ENCODE data around the gene ADIRF.
"Not testable (repeated sequence)": the region's sequence is repeated elsewhere in the genome, so short reads cannot be mapped to it uniquely, and the experiment has no call there.

ADIRF gene

GRCh38 chr10:86961481-86962091 is 6.7 kb upstream of the ADIRF start:
- no peak for DNase-seq

DNA sequence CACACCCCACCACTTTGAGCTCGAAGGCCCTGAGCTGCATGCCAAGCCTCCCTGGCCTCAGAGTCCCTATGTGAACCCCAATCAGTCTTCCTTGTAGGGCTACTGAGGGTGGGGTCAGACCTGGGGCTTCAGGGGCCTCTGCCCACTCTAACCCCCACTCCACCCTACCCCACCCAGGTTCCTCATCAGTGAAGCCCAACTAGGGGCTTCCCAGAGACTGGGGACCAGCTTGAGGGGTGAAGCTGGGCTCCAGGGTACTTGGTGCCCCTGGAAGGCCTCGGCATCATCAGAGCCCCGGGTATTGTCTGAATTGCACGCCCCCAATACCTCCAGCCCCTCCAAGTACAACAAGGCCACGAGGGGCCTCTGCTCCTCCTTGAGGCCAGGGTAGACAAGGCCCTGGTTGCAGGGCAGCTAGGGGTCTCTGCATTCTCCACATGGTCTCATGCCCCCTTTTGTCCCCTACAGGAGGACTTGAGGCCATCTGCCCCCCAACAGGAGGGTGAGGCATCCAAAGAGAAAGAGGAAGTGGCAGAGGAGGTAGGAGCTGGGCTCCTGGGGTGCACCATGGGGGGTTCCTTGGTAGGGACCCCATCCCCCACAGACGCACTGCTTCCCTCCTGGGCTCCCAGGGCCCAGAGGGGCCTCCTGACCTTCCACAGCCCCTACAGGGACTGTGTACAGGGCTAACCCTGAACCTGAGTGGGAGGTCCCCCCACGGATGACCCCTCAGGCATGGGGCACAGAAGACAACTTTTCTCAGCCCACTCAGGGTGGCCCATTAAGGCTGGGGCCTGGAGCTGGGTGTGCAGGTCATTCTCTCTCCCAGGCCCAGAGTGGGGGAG is 5.9 kb upstream of the ADIRF start:
- DNase-seq = no peak

- DNase-seq = no peak
Observed at GRCh38 chr10:86962981-86963310, 5.3 kb upstream of the ADIRF start.

- DNase-seq = no peak
Observed at GRCh38 chr10:86963341-86963919, 4.9 kb upstream of the ADIRF start.

DNA sequence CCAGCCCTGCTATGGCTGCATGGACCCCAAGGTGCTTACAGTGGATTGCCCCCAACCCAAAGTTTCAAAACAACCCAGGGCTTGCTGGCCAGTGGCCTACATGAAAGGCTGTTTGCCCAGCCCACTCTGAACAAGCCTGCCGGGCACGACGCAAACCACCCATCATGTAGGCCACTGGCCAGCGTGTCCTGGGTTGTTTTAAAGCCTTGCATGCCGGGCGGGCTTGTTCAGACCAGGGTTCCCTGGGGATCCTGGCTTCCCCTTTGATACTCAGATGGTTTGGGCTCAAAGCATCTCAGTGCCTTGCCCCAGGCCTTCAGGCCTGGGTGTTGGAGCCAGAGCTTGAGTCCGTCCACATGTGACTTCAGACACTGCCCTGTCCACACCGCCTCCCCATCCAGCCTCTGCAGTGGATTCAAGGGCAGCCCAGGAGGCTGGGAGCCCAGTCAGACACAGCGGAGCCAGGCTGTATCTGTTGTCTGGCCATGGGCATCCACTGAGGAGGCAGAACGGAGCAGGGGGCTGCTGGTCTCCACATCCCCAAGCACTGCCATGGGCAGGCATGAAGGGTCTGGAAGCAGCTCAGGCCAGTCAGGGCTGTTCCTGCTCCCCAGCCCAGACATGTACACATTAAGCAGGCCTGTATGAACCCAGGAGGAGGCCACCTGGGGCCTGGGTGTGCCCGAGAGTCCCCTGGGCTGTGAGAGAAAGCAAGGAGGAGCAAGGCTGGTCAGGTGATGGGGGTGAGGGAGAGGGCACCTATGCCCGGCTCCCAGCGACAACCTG is 4.0 kb upstream of the ADIRF start:
- no peak for DNase-seq

- DNase-seq = no peak
Observed at GRCh38 chr10:86964847-86965190, 3.5 kb upstream of the ADIRF start.

DNA sequence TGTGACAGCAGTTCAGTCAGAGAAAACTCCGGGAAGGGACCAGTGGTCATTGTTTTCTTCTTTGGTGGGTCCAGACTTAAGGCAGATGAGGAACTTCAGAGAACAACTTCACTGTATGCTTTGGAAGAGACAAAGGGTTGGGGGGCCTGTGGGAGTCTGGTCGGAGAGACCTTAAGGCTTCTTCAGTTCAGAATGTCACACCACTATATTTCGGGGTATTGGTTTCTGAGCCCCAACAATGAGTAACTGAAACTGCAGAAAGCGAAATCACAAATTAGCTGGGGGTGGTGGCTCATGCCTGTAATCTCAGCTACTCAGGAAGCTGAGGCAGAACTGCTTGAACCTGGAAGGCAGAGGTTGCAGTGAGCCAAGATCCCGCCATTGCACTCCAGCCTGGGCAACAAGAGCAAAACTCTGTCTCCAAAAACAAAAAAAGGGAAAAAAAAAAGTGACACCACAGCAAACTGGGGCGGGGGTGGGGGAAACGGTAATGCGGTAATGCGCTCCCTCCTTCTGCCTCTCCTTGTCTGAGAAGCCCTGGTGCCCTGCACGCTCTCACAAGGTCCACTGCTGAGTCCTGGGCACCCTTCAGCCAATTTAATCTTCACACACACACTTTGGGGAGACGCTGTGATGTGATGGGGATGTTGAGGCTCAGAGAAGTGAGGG is 2.2 kb upstream of the ADIRF start:
- no peak for DNase-seq

GRCh38 chr10:86967481-86967941 is 771 bp upstream of the ADIRF start:
- no peak for DNase-seq

DNA sequence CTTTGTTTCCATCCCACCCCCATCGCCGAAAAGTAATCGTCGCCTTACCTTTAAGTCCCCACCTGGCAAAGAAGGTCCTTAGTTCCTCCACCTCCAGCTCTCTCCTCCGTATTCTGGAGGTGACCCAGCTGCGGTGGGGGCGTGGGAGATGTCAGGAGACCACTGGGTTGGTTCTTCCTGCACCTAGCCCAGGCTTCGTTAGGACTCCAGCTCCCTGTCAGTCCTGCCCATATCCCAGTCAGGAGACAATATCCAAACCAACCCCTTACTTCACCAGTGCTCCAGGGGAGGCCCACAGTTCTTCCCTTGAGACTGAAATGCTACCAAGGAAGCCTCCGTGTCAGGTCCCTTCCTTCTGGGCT is 693 bp downstream of the ADIRF start:
- DNase-seq = no peak

DNA sequence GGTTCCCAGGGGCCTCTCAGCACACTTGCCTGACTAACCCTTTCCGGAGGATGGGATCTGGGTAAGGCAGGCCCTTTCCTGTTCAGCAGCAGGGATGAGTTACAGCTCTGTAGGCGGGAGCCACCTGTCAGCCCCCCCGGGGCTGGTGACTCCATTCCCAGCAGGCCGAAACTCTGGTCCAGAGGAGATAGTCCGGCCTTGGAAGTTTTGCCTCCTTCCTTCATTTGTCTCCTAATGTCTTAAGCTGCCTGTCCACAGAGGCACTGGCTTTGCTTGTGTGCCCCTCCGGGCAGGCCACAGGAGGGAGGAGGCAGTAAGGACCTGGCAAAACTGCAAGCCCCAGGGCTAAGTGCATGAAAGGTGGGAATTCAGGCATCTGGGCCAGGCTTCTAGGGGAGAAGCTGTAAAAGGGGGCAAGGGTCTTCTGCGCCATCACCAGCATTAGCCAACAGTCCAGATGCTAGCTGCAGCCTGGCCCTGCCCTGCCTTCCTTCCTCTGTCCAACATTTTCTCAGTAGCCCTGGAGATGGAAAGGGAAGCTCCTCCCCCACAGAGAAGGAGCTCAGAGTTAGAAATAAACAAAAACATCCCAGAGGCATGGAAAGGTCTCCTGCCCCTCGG is 1.2 kb downstream of the ADIRF start:
- no peak for DNase-seq

DNA sequence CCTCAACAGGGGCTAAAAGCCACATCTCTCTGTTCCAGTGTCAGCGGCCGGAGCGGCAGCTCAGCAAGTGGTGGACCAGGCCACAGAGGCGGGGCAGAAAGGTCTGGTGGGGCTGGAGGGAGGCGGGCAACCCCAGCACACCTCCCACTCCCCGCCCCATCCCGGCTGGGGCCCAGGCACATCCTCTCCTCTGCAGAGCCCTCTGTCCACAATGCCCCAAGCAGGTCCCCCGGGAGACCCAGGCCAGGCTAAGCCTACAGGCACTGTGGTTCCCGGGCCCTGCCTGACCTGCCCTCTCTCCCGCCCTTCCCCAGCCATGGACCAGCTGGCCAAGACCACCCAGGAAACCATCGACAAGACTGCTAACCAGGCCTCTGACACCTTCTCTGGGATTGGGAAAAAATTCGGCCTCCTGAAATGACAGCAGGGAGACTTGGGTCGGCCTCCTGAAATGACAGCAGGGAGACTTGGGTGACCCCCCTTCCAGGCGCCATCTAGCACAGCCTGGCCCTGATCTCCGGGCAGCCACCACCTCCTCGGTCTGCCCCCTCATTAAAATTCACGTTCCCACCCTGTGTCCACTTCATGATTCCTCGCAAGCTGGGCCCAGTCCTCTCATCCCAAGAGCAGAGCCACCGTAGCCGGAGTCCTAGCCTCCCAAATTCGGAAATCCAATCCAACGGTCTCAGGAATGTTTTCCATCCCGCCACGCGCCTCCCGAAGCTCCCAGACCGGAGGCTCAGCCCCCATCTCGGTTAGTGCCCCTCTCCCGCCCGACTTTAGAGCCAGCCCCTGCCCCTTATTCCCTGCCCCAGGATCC is 2.1 kb downstream of the ADIRF start:
- DNase-seq = peak; percentile 79

DNA sequence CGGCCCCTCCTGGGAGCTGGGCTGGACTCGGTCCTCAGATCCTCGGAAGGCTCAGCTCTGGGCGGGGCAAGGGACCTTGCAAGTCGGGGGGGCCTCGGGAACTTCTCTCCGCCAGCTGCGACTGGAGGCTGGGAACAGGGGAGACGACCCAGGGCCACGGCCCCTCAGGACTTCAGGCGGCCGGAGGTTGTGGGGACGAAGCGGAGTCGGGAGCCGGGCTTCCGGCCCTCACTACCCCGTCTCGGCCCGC is 2.6 kb downstream of the ADIRF start:
- no peak for DNase-seq

GRCh38 chr10:86971232-86971991 is 3.1 kb downstream of the ADIRF start:
- DNase-seq = peak; percentile 88

DNA sequence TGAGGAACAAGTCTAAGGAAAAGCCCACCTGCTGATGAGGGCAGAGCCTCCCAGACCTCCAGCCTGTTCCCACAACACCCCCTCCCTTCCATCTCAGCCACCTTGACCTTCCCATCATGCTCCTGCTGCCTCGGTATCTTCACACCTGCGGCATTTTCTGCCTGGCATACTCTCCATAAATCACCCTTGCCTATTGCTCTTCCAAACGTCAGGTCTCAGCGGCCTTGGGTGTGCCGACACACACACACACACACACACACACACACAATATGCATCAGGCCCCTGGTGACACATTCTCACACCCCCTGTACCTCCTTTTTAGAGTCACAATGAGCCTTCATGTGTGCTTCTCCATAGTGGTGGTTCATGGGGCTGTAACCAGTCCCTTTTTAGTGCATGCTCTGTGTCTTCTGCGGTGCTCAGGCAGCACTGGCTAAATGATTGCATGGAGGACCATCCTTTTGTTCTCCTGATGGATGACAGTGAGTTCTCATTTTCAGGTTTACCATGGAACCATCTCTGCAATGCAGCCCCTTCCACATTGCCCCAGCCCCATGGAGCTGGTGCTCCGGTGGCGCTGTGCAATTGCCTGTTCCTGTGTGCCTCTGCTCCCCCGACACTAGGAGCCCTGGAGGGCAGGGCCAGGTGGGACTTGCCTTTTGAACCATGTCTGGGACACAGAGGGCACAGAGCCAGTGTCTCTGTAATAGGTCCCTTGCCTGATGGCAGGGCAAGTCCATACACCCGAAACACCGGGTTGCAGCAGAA is 4.5 kb downstream of the ADIRF start:
- no peak for DNase-seq

GRCh38 chr10:86974484-86974883 is 6.2 kb downstream of the ADIRF start:
- DNase-seq = no peak

GRCh38 chr10:86976362-86977056 is 8.2 kb downstream of the ADIRF start:
- DNase-seq = no peak

GRCh38 chr10:86978457-86978856 is 10.2 kb downstream of the ADIRF start:
- not testable (repeated sequence) for DNase-seq

DNA sequence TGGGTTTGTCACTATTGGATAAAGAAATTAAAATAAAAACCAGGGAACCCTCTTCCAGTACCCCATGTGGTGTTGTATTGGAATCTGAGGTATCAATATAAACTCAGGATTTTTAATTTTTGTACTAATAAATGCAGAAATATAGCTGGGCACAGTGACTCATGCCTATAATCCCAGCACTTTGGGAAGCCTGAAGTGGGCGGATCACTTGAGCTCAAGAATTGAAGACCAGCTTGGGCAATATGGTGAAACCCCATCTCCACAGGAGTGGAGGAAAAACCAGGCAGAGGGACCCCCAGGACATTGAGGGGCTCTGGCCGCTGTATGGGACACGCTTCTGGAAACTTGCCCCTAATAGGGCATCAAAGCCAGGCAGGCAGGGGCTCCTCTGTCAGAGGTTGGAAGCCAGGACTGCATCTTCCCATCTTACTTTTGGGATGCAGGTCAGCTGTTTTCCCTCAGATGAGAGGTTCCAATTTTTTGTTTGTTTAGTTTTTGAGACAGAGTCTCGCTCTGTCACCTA is 11.1 kb downstream of the ADIRF start:
- no peak for DNase-seq

- DNase-seq = peak; percentile 47
Observed at GRCh38 chr10:86979977-86980448, 11.7 kb downstream of the ADIRF start.
